Stimulated activated CD8-positive, alpha-beta memory T cell treated with anti-CD3 and anti-CD28 coated beads, Interleukin-4, amount 100 ng/mL, for 24 hours (primary cell): Measurements from ENCODE around the gene CPVL.

Source experiments
- DNase-seq: peaks from one replicate; pipeline ENCODE4 v3.0.0-alpha.2; 2020; ENCODE audit warnings: low read depth

The CPVL gene

GRCh38 chr7:29000717-29001076 lies 145.6 kb downstream of the CPVL start:
- DNase-seq, result no peak

GRCh38 chr7:28999895-29000716 lies 146.2 kb downstream of the CPVL start:
- no peak for DNase-seq

- no peak for DNase-seq
These were observed 146.9 kb downstream of the CPVL start for GRCh38 chr7:28999427-28999826.

- no peak for DNase-seq
These were observed 148.2 kb downstream of the CPVL start for GRCh38 chr7:28998105-28998504.

- DNase-seq, result no peak
These were observed 149.5 kb downstream of the CPVL start for GRCh38 chr7:28996836-28997235.

- no peak for DNase-seq
These were observed 153.0 kb downstream of the CPVL start for GRCh38 chr7:28993371-28993770.

GRCh38 chr7:28992798-28993197 lies 153.5 kb downstream of the CPVL start:
- DNase-seq, result no peak

GRCh38 chr7:28990200-28990960 lies 156.0 kb downstream of the CPVL start:
- no peak for DNase-seq

GRCh38 chr7:28989211-28989980 lies 156.9 kb downstream of the CPVL start:
- DNase-seq, result no peak

- no peak for DNase-seq
These were observed 157.5 kb downstream of the CPVL start for GRCh38 chr7:28988810-28989209.

- DNase-seq, result no peak
These were observed 158.2 kb downstream of the CPVL start for GRCh38 chr7:28988091-28988490.

GRCh38 chr7:28986765-28987110 lies 159.6 kb downstream of the CPVL start:
- DNase-seq, result no peak

- DNase-seq, result no peak
These were observed 160.1 kb downstream of the CPVL start for GRCh38 chr7:28986028-28986764.

GRCh38 chr7:28984631-28985030 lies 161.7 kb downstream of the CPVL start:
- no peak for DNase-seq

GRCh38 chr7:28984217-28984616 lies 162.1 kb downstream of the CPVL start:
- DNase-seq, result no peak

- no peak for DNase-seq
These were observed 162.7 kb downstream of the CPVL start for GRCh38 chr7:28983396-28984190.

- DNase-seq, result no peak
These were observed 165.2 kb downstream of the CPVL start for GRCh38 chr7:28981161-28981465.

- no peak for DNase-seq
These were observed 165.7 kb downstream of the CPVL start for GRCh38 chr7:28980451-28981160.

GRCh38 chr7:28979776-28980175 lies 166.6 kb downstream of the CPVL start:
- DNase-seq, result no peak

- DNase-seq, result no peak
These were observed 168.5 kb downstream of the CPVL start for GRCh38 chr7:28977881-28978280.

GRCh38 chr7:28976022-28976421 lies 170.3 kb downstream of the CPVL start:
- no peak for DNase-seq
